Body of pancreas (tissue), 4 donors: ENCODE measurements around the gene TMEM201.

Experiments used
- POLR2A ChIP-seq, 3 donors: fragments of 450-650 bp; IDR thresholded peaks; one replicate each; pipeline ENCODE4 v1.6.1; 2016; ENCODE audit warnings: antibody characterized with exemption in 3 of 3, mild to moderate bottlenecking in 2 of 3
- TF ChIP-seq, protein P1 (sequence below), 7 experiments: fragments of 450-650 bp in 4 of 7; fragments of 200-600 bp in 3 of 7; sonication (generic) in 3 of 7; IDR thresholded peaks; one replicate each; pipeline ENCODE4 v1.5.1; 2016 to 2019; ENCODE audit warnings: antibody characterized with exemption in 7 of 7

GRCh38 chr1:9558271-9558945 lies 30.3 kb upstream of the TMEM201 start:
- TF ChIP-seq, protein P1, sequence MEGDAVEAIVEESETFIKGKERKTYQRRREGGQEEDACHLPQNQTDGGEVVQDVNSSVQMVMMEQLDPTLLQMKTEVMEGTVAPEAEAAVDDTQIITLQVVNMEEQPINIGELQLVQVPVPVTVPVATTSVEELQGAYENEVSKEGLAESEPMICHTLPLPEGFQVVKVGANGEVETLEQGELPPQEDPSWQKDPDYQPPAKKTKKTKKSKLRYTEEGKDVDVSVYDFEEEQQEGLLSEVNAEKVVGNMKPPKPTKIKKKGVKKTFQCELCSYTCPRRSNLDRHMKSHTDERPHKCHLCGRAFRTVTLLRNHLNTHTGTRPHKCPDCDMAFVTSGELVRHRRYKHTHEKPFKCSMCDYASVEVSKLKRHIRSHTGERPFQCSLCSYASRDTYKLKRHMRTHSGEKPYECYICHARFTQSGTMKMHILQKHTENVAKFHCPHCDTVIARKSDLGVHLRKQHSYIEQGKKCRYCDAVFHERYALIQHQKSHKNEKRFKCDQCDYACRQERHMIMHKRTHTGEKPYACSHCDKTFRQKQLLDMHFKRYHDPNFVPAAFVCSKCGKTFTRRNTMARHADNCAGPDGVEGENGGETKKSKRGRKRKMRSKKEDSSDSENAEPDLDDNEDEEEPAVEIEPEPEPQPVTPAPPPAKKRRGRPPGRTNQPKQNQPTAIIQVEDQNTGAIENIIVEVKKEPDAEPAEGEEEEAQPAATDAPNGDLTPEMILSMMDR (IDR thresholded peaks at IDR 0.05): no peak
- TF ChIP-seq POLR2A (IDR thresholded peaks at IDR 0.05): no peak
